SKM-1 treated with dmso at 0.1 percent for 144 hours (cell line): ENCODE data around the gene COX6B2.
"Not testable (repeated sequence)": the region's sequence is repeated elsewhere in the genome, so short reads cannot be mapped to it uniquely, and the experiment has no call there.

Experiments
- DNase-seq: peaks from one replicate; lab custom pipeline; 2025; ENCODE audit not compliant: unreplicated experiment; lab: John Stamatoyannopoulos, UW

Gene COX6B2

DNA sequence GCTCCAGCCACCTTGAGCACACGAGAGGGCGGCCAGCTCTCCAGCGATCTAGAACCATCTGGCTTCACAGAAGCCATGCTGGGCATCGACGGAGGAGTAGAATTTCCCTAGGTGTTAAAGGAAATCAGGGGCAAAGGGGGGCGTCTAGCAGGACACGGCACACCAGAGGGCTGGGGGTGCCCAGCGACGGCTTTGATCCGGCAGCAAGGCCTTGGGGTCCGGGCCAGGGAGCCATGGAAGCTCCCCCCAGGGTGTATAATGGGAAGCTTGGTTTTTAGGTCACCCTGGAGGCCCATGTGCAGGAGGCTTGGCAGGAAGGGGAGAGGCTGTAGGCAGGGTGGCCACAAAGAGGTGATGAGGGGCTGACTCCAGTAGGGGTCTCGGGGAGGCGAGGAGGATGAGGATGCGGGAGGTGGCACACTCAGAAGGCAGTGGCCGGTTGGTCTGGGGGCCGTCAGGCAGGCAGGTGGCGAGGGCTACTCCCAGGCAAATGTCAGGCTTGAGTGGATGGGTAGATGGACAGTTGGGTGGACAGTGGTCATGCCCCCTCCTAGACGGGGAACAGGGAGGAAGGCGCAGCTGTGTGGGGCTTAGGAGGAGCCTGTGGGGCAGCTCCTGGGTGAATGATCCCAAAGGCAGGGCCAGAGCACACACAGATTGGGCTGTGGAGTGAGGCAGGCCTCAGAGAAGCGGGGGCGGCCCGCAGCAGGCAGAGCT, 9.3 kb downstream of the COX6B2 start:
- DNase-seq: no peak

DNA sequence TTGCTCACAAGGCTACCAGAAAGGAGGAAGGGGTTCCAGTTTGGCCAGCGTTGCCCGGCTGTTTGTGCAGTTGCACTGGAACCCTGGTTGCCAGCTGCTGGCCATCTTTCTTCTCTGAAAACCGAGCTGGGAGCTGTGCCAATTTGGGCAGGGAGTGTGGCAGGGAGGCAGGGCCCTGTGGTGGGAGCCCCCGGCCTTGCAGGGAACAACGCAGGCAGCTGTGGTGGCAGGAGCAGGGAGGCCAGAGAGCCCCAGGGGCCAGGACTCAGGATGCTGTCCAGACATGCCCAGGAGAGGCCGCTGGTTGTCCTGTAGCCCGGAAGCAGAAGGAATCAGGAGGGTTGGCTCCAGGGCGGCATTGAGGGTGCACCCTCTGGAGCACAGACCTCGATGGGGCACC, 10.1 kb downstream of the COX6B2 start:
- no peak for DNase-seq

DNA sequence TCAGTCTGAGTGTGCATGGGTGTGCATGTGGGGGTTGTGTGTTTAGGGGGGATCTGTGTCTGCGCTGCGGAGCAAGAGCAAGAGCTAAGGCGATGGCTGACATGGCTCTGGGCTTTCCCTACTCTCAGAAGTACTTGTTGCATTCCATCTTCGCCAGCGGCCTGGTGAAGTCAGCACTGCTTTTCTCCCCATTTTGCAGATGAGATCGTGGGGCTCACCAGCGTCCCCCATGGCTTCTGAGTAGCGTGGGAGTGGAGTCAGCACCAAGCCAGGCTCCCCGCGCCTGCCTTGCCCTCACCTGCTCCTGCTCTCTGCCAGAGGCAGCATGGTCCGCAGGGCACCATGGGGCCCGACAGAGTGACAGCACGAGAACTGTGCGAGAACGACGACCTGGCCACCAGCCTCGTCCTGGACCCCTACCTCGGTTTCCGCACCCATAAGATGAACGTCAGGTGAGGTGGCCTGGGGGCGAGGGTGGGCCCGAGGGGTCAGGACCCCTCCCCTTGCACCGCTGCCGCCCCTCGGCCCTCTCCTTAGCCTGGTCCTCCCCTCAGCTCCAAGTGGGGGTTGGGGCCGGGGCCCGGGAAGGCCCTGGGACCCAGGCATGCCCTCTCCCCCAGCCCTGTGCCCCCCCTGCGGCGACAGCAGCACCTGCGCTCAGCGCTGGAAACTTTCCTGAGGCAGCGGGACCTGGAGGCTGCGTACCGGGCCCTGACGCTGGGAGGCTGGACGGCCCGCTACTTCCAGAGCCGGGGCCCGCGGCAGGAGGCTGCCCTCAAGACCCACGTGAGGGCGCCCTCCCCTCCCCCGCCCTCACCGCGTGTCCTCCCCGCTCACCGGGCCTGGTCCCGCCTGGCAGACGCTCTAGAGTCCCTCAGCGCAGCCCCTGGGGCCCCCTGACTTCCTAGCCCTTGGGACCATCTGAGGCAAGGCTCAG, 12.7 kb downstream of the COX6B2 start:
- DNase-seq: no peak

DNA sequence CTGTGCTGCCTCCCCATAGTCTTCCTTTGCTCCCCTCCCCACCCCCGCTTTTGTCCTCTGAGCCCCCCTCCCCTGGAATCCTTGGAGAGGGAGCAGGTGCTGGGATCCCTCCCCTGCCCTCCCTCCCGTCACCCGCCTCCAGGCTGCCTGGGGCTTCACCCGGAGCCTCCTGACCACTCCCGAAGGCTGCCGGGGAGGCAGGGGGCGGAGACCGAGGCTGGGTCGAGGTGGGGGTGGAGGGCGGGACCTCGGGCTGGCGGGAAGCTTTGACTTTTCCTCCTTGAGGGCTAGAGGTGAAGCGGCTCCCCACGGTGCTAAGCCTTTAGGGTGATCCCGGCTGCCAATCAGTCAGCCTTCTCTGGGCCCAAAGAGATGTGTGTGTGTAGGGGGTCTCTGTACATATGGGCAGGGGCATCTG, 13.3 kb downstream of the COX6B2 start:
- DNase-seq: no peak

DNA sequence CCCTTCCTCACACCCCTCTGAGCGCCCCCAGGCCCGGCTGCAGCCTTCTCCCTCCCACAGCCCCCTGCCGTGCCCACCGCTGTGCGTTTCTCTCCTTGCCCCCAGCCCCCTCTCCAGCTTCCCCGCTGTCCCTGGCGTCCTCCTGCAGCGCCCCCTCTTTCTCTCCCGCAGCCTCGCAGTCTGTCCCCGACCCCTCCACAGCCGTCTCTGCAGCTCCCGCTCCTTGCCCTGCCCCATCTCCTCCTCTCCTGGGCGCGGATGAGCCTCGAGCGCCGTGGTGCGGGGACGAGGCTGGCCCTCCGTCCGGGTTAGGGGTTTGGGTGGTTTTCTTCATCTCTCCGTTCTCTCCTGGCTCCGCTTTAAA, 13.8 kb downstream of the COX6B2 start:
- no peak for DNase-seq

DNA sequence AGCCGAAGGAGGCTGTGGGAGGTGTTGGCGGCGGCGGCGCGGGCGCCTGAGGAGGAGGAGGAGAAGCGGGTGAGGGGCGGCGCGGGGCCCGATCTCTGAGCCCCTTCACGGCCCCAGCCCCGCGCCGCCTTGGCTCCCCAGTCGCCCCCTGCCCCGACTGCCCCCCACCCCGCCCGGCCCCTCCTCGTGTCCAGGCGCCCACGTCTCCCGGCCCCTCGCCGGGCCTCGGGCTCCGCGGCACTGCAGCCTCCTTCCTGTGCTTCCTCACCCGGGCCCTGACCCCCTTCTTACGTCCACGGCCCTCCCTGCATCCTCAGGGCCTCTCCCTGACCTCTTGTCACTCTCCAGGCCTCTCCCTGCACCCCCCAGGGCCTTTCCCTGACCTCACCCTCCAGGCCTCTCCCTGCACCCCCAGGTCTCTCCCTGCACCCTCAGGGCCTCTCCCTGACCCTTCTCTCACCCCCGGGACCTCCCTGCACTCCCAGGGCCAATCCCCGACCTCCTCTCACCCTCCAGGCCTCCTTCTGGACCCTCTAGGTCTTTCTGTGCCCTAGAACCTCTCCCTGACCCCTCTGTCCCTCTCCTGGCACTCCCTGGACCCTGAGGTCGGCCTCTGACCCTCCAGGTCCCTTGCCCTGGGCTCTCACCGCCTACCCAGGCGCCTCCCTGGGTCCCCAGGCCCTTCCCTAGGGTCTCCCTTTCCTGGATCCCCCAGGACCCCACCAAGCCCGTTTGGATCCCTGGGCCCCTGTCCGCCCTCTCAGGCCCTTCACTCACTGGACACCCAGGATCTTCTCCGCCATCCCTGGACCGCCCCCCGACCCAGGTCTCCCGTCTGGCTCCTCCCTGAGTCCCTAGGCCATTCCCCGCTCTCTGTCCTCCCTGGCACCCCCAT, 14.4 kb downstream of the COX6B2 start:
- no peak for DNase-seq

DNA sequence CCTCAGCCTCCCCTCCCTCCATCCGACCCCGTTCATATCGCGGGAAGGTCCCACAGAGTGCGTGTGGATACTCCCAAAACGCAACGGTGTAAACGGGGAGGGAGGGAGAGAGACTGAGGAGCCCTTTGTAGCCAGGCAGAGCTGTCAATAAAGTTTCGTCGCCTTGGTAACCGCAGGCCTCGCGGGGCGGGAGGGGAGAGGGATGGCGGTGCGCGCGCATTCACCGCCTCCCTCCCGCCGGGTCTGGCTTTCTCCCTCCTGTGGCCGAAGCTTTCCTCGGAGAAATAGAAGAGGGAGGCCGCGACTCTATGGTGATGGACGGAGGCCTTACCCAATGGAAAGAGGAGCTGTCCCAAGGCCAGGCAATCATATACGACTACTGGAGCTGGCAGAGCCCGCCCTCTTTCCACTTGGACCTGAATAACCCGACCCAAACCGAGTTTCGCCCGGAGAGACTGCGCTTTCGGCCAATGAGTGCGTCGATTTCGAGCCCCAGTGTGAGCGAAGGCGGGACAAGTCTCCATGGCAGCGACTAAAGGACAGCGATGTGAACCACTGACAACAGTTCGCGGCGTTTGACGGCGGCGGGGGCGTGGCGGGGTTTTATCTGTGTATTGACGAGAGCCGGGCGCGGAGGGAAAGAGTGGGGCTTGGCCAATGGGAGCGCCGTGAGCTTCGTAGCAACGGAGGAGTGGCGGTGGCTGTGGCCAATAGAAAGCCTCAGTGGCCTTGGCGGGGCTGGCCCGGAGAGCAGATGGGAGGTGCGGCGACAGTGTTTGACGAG, 15.2 kb downstream of the COX6B2 start, which contains the start of gene KMT5C:
Gene KMT5C (plus strand): TSS at position 772 of the 784 bp plus-strand sequence. CDS start 2,061 bp downstream, outside the sequence.
- DNase-seq: peak; percentile 99

DNA sequence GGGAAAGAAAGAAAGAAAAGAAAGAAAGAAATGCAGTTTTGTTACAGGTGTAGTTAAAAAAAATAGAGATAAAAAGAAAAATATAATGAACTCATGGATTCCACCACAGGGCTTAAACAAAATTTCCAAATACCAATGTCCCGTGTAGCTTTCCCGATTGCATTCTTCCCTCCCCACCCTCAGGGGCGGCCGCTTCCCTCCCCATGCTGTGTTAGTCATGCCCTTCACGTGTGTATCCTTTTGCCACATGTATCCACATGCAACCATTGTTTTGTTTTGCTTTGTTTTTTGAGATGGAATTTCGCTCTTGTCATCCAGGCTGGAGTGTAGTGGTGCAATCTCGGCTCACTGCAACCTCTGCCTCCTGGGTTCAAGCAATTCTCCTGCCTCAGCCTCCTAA, 18.4 kb downstream of the COX6B2 start:
- DNase-seq: no peak

DNA sequence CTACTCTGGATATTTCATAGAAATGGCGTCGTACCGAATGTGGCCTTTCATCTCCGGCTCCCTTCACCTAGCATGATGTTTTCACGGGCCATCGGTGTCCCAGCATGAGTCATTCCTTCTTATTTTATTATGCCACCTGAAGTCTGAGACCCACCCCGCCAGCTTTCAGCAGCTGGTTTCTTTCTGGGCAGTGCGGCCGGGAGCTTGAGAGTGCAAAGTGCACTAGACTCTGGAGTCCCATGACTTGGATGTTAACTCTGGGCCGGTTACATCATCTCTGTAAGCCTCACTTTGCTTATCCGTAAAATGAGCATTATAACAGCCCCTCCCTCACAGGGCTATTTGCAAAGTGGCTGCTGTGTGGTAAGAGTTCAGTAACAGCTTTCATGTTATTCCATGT, 20.6 kb downstream of the COX6B2 start:
- no peak for DNase-seq

DNA sequence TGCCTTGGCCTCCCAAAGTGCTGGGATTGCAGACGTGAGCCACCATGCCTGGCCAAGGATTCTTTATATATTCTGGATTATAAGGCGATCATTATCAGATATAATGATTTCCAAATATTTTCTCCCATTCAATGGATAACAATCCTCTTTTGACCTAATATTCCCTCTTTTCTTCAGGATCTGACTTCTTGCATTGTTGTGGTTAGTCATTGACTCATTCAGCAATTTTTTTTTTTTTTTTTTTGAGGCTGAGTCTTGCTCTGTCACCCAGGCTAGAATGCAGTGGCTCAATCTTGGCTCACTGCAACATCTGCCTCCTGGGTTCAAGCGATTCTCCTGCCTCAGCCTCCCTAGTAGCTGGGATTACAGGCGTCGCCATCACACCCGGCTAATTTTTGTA, 24.7 kb downstream of the COX6B2 start:
- DNase-seq: not testable (repeated sequence)

DNA sequence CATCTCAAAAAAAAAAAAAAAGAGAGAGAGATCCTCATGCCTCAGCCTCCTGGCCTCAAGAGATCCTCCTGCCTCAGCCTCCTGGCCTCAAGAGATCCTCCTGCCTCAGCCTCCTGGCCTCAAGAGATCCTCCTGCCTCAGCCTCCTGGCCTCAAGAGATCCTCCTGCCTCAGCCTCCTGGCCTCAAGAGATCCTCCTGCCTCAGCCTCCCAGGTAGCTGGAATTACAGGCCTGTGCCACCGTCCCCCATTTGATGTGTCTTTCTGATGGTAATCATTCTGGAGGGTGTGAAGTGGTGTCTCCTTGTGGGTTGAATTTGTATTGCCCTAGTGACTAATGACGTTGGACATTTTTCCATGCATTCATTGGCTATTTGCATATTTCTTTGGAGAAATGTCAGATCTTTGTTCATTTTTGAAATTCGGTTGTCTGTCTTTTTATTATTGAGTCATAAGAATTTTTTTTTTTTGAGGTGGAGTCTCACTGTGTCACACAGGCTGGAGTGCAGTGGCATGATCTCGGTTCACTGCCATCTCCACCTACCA, 25.7 kb downstream of the COX6B2 start:
- not testable (repeated sequence) for DNase-seq

DNA sequence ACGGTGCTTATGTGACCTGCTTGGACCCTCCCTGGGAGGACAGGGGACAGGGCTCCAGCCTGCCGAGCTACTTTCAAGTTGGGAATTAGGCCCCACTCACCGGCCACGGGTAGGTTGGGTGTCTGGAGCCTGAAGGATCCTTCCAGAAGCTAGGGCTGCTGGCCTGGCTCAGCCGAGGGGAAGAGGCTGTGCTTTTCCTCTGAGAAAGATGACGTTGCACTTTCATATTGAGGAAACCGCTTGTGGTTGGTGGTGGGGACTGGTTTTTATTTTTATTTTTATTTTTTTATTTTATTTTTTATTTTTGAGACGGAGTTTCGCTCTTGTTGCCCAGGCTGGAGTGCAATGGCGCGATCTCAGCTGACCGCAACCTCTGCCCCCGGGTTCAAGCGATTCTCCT, 29.3 kb downstream of the COX6B2 start, which contains the start of gene TMEM150B:
Gene TMEM150B (minus strand): TSS at position 170 of the 400 bp plus-strand sequence. CDS start 4,305 bp downstream, outside the sequence.
- no peak for DNase-seq

DNA sequence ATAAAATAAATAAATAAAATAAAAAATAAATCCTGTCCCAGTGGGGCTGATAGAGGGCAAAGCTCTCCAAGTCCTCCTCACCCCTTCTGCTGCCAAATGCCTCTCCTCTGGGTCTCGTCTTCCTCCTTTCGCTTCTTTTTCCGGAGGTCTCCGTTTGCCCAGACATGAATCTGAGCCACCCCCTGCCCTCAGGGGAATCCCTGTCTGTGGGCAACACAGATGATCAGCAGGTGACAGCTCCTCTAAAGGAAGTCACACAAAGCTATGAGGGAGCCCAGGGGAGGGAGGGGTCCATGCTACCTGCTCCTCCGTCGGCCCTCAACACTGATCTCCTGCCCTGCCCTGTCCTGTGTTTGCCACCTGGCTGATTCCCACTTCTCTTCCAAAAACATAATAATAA, 29.9 kb downstream of the COX6B2 start:
- no peak for DNase-seq

DNA sequence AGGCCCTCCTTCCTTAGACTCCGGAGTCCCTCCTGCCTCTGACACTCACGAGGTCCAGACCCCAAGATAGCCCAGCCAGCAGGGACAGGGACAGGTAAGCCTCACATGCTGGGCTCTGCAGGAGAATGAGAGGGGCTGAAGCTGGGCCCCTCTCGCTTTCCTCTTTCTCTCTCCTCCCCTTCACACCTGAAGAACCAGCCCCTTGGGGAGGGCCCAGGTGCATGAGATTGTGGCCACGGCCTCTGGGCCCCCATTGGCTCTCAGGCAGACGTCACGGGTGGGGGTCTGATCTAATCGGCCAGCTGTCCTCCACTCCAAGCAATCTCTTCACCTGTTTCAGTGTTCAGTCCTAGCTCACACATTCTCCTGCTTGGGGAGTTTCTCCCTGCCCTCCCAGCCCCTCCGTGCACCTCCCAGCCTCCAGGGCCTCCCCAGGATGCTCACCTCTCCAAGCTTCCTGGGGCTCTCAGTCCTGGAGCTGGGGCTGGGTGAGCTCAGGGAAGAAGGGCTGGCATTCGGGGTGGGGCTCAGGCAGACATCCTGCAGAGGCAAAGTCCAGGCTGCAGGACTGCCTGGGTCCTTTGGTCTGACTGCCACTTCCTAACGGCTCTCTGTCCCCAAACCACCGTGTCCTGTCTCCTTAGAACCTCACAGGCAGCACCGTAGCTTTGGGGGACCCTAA, 32.2 kb downstream of the COX6B2 start:
- DNase-seq: no peak

DNA sequence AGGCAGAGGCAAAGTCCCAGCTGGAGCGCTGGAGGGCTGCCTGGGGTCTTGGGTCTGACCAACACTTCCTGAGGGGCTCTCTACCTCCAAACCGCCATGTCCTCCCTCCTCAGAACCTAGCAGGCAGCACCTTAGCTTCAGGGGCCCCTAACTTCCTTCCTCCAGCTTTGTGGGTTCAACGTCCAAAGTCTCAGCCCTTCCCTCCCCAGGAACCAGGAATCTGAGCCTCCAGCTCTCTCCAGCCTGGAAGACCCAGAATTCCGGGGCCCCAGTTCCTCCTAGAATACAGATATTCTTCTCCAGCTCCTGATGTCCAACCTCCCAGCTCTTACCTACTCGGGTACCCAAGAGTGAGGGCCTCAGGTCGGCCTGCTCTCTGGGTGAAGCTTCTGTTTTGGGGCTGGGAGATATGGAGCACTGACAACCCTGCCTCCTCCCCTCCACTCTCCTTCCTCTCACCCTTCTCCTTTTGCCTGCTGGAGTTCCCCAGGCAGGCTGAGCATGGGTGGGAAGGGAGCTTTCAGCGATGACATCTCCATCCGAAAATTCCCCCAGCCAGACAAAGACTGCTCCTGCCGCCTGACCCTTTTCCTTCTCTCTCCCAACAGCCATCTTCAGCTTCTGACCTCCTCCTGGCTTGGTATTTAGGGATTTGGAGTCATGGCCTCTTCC, 32.9 kb downstream of the COX6B2 start:
- DNase-seq: no peak

DNA sequence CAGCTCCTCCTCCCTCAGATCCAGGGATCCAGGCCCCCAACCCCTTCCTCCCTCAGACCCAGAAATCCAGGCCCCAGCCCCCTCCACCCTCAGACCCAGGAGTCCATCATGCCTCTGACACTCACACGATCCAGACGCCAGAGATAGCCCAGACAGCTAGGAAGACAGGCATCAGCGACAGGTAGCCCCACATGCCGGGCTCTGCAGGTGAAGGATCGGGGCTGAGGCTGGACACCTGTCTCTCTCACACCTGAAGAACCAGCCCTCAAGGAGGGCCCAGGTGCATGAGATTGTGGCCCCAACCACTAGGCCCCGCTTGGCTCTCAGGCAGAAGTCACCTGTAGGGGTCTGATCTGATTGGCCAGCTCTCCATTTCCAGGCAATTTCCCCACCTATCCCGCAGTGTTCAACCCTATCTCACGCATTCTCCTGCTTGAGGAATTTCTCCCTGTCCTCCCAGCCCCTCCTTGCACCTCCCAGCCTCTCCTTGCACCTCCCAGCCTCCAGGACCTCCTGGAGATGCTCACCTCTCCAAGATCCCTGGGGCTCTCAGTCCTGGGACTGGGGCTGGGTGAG, 33.6 kb downstream of the COX6B2 start:
- no peak for DNase-seq

DNA sequence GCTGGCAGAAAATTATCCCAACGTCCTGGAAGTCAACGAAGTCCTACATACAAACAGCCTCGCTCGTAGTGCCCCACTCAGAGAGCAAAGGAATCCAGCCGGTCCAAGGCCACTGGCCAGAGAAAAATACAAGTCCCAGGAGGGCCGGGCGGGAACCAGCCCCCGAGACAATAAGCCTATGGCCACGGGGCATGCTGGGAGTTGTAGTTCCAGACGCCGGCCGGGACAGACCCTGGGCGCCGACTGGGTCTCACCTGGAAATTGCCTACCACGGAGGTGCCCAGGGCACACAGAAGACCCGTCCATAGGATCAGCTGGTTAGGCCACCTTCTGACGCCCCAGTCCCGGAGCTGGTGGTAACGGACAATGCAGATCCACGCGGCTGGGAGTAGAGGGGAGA, 34.7 kb downstream of the COX6B2 start:
- no peak for DNase-seq

DNA sequence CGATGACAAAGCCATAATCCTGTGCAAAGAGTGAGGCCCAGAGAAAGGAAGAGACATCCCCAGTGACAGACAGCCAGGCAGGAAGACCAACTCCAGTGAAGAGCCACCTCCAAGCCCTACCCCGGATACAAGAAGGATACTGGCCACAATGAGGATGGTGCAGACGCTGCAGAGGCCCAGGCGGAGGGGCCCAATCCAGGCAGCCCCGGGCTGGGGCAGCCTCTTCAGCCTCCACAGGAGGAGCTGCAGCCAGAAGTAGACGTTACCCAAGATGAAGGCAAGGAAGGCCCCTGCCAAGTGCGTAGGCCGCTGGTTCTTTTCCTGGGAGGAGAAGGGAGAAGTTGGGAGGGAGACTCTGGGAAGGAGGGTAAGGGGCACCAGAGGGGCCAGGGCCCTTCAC, 37.9 kb downstream of the COX6B2 start:
- no peak for DNase-seq
